T follicular helper cell (primary cell): ENCODE results near the gene NOL6.
"Not testable (repeated sequence)": the region's sequence is repeated elsewhere in the genome, so short reads cannot be mapped to it uniquely, and the experiment has no call there.

Experiments
- DNase-seq: peaks from one replicate; pipeline ENCODE4 v3.0.0-alpha.2; 2020; ENCODE audit warnings: low read depth
- total RNA-seq, 2 experiments: gene quantifications; one replicate each; lab custom pipeline; 2026; lab: John Stamatoyannopoulos, UW

The NOL6 gene, protein sequence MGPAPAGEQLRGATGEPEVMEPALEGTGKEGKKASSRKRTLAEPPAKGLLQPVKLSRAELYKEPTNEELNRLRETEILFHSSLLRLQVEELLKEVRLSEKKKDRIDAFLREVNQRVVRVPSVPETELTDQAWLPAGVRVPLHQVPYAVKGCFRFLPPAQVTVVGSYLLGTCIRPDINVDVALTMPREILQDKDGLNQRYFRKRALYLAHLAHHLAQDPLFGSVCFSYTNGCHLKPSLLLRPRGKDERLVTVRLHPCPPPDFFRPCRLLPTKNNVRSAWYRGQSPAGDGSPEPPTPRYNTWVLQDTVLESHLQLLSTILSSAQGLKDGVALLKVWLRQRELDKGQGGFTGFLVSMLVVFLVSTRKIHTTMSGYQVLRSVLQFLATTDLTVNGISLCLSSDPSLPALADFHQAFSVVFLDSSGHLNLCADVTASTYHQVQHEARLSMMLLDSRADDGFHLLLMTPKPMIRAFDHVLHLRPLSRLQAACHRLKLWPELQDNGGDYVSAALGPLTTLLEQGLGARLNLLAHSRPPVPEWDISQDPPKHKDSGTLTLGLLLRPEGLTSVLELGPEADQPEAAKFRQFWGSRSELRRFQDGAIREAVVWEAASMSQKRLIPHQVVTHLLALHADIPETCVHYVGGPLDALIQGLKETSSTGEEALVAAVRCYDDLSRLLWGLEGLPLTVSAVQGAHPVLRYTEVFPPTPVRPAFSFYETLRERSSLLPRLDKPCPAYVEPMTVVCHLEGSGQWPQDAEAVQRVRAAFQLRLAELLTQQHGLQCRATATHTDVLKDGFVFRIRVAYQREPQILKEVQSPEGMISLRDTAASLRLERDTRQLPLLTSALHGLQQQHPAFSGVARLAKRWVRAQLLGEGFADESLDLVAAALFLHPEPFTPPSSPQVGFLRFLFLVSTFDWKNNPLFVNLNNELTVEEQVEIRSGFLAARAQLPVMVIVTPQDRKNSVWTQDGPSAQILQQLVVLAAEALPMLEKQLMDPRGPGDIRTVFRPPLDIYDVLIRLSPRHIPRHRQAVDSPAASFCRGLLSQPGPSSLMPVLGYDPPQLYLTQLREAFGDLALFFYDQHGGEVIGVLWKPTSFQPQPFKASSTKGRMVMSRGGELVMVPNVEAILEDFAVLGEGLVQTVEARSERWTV
- 149 to 318 reads per million in 2 experiments for total RNA-seq

DNA sequence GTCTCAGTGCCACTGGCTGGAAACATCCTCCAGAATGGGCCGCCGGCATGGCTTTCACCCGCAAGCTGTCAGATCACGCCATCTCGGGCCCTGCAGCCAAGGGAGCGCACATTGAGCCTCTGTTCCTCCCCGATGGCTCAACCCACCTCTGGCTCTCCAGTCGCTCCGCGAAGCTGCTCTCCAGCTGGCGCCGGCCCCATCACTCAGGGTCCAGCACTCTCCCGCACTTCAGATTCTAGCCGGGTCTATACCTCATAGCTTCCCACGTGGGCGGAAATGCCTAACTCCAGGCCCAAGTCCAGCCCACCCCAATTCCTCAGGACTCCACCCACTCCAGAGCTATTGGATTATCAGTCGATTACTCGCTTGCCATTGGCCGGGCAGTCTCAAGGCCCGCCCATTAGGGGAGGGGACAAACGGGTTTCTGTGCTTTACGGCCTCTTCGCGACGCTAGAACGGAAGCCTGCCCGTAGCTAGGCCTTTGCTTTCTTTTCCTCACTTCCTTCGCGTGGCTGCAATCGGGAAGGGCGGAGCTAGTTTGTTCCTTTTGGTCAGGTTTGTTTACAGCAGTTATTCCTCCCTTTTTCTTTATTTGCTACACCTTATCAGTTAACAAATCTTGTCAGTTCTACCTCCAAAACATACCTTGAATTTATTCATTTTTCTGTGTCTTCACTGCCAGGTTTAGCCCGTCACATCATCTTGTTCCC is at the start of gene NOL6:
NOL6 (minus strand) TSS at position 282 of the 710 bp plus-strand sequence; CDS start at position 200, 82 bp downstream.
- DNase-seq, result peak; percentile 96

DNA sequence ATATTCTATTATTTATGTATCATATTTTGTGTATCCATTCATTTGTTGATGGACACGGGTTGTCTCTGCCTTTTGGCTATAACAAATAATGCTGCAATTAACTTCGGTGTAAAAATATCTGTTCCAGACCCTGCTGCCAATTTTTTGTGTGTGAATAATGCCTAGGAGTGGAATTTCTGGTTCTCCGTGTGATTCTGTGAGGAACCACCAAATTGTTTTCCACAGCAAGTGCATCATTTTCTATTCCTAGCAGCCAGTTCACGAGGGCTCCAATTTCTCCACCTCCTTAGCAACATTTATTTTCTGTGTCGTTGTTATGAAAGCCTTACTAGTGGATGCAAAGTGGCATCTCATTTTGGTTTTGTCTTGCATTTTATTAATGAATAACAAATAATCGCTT is 48.1 kb upstream of the NOL6 start:
- DNase-seq, result not testable (repeated sequence)

DNA sequence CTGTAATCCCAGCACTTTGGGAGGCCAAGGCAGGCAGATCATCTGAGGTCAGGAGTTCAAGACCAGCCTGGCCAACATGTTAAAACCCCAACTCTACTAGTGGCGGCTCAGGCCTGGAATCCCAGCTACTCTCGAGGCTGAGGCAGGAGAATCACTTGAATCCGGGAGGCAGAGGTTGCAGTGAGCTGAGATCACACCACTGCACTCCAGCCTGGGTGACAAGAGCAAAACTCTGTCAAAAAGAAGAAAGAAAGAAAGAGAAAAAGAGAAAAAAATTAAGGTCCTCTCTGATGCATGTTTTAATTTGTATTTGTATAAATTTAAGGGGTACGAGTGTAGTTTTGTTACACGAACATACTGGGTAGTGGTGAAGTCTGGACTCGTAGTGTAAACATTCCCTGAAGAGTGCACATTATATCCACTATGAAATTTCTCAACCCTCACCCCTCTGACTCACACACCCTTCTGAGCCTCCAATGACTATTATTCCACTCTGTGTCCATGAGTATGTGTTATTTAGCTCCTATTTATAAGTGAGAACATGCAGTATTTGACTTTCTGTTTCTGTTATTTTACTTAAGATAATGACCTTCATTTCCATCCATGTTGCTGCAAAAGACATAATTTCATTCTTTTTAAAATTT is 44.3 kb upstream of the NOL6 start:
- not testable (repeated sequence) for DNase-seq

DNA sequence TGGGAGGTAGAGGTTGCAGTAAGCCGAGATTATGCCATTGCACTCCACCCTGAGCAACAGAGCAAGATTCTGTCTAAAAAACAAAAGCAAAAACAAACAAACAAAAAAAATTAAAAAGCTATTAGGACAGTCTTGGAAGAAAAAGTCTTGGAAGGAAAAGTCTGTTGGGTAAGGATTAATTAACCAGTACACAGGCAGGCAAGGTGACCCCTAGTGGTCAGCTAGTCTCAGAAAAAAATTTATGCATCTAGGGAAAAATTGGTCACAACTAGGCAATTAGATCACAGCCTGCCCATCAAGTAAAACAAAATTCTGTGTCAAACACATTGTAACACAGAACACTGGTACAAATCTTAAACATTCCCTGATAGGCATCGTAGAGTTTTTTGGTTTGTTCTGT is 43.6 kb upstream of the NOL6 start:
- peak; percentile 1 for DNase-seq

DNA sequence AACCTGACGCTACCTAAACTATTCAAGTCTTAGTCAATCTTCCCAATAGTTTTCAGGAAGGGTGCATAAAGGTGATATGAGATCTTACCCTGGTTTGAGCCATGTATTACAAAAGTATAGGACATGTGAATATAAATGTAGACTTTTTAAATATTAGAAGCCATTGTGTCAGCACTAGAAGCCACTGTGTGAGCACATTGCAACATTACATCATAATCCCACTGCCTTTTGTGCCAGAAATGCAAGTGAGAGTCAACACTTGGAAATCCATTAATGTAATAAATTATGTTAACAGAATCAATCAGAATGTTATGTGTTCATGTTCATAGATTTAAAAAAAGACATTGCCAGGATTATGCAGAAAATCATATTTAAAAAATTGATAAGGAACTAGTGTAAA is 42.7 kb upstream of the NOL6 start:
- DNase-seq, result not testable (repeated sequence)

DNA sequence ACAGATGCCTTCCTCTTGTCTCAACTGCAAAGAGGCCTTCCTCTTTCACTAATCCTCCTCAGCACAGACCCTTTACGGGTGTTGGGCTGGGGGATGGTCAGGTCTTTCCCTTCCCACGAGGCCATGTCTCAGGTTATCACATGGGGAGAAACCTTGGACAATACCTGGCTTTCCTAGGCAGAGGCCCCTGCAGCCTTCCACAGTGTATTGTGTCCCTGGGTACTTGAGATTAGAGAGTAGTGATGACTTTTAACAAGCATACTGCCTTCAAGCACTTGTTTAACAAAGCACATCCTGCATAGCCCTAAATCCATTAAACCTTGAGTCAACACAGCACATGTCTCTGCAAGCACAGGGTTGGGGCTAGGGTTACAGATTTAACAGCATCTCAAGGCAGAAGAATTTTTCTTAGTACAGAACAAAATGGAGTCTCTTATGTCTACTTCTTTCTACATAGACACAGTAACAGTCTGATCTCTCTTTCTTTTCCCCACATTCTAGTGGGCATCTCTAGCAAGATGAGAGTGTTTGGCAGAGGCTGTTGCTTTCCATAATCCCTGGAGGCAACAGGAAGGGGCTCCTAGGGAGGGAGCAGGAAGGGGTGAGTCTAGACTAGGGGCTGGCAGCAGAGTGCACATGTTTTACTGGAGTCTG is 41.7 kb upstream of the NOL6 start:
- DNase-seq, result not testable (repeated sequence)

DNA sequence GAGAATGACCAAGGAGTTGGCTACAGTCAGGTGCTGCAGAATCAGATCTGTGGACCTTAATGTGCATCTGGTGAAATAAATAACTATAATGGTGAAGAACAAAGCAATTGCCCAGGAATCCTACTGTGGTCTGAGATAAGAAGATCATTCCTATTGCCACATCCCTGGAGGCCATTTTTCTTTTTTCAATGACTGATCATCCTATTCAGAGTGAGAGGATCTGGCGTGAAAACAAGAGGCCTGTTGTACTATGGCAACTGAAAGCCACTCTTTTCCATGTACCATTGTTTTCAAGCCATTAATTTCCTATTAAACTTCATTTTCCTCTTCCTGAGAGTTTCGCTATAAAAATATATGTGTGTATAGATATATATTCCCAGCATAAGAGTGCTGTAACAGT is 38.8 kb upstream of the NOL6 start:
- DNase-seq, result not testable (repeated sequence)

DNA sequence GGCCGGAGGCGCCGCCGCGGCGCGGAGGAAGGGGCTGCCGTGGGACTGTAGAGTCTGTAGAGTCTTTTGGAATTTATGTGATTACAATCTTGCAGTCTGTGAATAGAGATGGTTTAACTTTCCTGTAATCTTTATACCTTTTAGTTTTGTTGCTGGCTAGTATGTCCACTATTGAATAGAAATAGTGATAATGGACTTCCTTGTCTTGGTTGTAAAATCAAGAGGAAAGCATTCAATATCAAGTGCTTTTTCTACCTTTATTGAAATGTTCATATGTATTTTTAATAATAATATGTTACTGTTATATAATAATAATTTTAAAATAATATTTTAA is 37.4 kb upstream of the NOL6 start:
- DNase-seq, result not testable (repeated sequence)

DNA sequence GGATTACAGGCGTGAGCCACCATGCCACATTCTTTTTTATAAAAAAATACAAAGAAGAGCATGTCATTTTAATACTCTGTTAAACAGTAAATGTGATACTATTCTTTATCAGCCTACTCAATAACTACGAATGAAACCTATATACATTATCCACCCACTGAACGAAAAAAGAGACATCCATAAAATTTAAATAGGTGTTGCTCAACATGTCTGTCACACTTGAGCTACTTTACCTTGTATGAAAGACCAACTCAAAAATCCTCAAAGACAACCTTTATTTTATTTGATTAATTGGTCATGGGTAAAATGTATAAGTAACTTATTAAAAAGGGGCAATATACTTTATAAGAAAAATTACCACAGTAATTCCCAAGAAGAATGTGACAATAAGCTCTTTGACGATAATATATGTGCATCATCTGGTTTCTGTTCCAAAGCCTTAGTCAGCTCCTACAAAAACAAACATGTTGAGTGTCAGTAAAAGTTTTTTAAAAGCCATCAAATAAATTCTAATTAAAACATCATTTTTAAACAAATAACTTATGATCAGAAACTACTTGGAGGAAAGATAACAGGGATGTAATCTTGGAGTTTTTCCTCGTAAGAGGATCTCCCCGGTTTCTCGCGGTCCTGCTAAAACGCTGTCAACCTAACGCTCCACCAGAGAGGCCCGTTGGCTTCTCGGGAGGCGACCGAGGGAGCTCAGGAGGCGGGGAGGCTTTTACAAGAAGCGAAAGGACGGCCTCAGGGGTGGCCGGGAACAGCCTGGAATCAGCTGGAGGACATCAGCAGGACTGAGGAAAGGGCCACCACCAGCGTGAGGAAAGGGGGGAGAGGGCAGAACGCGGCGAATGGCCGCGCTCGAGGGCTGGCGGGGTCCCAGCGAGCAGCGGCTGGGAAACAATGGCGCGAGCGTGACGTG is 36.8 kb upstream of the NOL6 start:
- DNase-seq, result peak; percentile 6

DNA sequence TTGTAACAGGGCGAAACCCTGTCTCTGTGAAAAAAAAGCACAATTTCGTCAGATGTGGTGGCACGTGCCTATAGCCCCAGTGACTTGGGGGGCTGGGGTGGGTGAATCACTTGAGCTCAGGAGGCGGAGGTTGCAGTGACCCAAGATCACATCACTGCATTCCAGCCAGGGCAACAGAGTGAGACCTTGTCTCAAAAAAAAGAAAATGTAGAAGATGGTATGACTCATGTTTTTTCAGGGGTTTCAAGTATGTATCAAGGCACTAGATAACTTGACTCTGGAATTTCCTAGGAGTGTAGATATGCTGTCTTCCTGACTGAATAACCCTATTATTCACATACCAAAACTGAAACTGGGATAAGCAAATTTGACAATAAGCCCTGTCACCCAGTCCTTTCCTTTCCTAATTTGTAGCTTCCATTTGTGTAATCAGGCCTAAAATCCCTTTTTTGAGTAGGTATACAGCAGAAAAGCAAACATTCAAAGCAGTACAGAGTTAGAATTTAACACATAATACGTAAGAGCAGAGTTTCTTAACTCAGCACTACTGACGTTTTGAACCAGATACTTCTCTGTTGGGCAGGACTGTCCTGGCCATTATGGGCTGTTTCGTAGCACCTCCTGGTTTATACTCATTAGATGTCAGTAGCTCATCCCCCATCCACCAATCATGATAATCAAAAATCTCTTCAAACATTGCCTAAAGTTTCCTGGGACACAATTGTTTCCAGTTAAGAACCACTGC is 33.1 kb upstream of the NOL6 start:
- no peak for DNase-seq

DNA sequence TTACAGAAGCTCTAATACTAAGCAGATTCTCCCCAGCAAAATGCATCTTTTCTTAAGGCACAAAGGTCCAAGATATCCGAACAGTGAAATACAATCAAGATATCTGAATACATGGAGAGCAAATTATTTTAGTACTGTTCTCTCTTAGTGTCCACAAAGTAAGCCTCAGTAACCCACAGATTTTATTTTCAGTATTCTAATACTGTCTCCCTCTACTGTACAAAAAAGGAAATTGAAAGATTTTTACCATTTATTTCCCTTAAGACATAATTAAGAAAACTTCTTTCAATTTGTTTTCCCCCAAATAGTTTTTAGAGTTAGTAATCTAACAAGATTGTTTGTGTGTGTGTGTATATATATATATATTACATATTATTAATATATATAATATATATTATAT is 24.7 kb upstream of the NOL6 start:
- no peak for DNase-seq

DNA sequence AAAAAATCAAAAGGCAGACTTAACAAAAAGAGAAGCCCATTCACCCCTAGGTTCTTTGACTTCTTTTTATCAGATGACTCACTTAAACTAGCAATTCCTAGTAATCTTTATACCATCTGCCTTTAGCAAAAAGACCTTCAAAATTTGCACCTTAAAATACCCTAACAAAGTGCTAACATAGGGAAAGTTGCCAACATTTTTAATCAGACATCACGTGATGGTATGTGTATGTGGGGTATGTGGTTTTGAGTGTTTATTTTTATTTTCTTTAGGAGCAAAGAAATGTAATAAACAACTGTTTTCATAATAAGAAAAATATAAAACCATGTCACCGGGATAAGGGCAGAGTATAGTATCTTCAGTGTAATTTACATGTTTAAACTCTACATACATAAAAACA is 20.1 kb upstream of the NOL6 start:
- DNase-seq, result not testable (repeated sequence)

DNA sequence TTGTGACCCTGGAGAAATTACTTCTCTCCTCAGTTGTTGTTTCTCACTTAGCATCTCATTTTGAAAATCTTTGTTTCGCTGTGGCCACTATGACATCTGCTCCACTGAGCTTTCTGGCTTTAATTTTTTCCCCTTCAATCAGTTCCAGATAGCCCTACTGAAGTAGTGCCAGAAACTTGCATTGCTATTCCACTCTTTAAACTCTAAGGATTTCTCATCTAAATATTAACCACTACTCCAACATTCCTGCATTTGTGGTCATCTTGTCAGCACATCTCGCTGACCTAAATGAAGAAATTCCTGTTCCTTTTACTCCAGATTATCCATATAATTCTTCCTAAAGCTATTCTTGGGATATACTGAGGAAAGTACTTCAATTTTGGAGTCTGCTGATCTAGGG is 15.3 kb upstream of the NOL6 start:
- no peak for DNase-seq

DNA sequence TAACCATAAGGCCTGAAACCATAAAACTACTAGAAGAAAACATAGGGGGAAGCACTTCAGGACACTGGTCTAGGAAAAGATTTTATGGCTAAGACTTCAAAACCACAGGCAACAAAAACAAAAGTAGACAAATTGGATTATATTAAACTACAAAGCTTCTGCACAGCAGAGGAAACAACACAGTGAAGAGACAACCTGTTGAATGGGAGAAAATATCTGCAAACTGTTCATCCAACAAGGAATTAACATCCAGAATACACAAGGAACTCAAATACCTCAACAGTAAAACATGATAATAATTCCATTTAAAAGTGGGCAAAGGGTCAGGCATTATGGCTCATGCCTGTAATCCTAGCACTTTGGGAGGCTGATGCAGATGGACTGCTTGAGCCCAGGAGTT is 11.6 kb upstream of the NOL6 start:
- DNase-seq, result not testable (repeated sequence)

DNA sequence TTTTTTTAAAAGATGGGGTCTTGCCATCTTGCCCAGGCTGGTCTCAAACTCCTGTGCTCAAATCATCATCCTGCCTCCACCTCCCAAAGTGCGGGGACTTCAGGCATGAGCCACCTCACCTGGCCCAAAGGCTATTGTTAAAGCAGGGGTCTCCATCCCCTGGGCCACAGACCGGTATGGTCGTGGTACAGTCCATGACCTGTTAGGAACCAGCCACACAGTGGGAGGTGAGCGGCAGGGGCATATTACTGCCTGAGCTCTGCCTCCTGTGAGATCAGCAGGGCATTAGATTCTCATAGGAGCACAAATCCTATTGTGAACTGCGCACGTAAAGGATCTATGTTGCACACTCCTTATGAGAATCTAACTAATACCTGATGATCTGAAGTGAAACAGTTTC is 7.3 kb upstream of the NOL6 start:
- DNase-seq, result no peak

DNA sequence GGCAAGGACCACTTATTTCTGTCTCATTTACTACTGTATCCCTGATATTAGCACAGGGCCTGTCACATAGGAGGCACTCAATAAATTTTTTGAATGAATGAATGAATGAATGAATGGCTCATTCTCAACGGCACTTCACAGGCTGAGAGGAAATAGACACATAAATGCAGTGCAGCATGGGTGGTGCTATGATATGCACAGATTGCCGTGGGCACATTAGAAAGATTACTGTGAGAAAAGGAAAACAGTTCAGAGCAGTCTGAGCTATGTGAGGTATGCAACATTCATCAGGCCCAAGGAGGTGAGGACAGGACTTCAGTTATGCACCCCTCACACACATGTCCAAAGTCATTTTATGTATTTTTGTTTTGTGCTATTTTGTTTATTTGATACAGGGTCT is 6.4 kb upstream of the NOL6 start:
- DNase-seq, result no peak

DNA sequence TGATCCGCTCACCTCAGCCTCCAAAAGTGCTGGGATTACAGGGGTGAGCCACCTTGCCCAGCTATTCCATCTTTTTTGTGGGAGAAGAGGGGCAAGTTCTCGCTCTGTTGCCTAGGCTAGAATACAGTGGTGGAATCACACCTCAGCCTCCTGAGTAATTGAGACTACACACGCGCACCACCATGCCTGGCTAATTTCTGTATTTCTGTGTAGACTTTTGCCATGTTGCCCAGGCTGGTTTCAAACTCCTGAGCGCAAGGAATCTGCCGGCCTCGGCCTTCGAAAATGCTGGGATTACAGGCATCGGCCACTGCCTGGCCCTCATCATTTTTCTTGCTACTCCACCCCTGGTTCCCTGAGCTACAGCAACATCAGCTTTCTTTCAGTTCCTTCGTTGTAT is 2.8 kb upstream of the NOL6 start:
- no peak for DNase-seq

DNA sequence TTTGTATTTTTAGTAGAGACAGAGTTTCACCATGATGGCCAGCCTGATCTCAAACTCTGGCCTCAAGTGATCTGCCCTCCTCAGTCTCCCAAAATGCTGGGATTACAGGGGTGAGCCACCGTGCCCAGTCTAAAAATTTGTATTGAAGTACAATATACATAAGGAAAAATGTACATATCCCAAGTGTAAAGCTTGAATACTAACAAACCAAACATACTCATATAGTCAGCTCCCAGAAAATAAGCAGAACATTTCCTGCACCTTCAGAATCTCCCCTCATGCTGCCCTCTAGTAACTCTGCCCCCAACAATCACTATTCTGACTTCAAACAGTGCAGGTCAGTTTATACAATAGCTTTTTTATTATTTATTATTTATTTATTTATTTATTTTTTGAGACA is 1.6 kb upstream of the NOL6 start:
- DNase-seq, result no peak
